ENCODE results near the gene DPH1.

DPH1 gene

DNA sequence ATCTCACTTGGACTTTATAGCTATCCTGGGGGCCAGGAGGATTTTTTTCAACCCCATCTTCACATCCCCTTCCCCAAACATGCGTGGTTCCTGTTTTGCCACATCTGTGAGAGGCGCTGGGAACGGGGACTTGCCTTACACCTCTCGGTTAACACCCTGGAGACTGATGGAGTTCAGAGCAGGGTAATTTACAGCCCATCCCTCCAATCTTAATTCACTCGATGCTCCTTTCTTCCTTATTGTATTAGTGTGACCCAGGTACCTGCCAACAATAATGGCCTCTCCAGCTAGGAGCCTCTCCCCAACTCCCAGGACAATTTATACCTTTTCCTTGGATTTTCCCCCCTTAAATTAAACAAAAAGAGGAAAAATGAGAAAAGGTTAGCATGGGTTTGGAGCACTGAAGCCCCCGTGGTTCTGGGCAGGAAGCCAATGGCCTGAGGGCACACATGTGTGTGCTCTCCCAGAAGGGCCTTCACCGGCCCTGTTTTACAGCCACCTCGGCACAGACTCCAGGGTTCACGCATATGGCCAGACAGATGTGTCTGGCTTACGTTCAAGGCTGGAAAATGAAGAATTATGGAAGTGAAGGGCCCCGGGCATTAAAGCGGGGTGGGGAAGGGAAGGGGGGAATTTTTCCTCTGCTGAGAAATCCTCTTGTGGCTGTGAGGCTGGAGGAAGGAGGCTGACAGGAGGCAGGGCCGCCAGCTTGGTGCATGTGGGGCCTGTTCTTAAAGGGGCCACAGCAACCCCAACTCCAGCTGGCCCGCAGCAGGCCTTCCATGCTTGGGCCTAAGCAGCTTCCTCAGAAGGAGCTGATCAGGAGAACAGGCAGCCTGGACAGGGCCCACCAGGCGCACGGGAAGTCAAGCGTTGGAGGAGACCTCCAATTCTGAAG lies 46.4 kb downstream of the DPH1 start:
- no peak for DNase-seq (ENCODE audit: low read depth, low spot score)

GRCh38 chr17:2077040-2077439 lies 47.1 kb downstream of the DPH1 start:
- no peak for DNase-seq (ENCODE audit: low read depth, low spot score)

GRCh38 chr17:2081564-2081963 lies 51.6 kb downstream of the DPH1 start:
- no peak for DNase-seq (ENCODE audit: low read depth, low spot score)

- no peak for DNase-seq (ENCODE audit: low read depth, low spot score)
Observed at GRCh38 chr17:2082003-2082781, 52.2 kb downstream of the DPH1 start.

DNA sequence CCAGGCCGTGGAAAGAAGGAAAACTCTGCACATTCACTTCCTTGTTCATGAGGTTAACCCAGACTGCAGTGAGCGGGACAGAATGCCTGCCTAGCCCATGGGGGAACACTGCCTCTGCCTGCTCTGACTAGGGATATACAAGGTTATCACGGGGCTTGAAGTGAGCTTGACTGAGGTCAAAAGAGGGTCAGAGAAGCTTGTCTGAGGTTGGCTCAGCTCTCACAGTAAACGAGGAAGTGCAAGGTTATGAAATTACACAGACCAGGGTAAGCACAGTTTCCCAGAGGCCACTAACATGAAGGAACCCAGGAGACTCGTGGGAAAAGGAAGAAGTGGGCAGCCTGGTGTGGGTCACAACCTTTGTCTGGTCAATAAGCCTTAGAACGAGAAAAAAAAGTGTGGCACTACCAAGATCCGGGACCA lies 53.7 kb downstream of the DPH1 start:
- DNase-seq (ENCODE audit: low read depth, low spot score), result no peak

DNA sequence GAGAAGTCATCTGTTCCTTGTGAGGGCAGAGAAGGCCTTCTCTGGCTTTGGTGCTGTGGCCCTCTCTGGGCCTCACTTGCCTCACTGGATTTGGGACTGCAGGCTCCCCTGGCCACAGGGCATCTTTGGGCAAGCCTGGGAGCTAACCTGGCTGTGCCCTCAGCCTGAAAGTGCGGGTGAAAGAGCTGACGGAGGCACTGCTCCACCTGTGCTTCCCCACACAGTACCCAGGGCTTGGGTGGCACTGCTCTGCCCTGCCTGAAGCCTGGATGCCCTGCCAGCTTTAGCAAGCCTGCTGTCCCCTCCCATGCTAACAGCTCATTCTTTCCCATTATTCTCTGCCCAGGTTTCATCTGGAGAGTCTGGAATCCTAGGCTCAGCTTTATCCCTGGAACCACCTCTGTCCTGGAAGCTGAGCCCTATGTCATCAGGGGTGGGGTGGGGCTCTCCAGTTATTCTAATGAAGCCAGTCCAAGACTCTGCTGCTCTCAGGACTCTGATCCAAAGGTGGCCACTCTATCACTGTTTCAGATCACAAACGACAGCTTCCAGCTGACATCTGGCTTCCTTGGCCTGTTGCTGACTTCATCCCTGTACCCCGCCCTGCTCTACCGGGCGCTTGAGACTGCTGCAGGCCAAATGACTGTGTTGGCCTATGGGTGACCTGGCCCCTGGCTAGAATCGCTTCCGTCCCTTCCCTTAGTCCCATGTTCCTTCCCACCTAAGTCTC lies 54.2 kb downstream of the DPH1 start:
- no peak for DNase-seq (ENCODE audit: low read depth, low spot score)

DNA sequence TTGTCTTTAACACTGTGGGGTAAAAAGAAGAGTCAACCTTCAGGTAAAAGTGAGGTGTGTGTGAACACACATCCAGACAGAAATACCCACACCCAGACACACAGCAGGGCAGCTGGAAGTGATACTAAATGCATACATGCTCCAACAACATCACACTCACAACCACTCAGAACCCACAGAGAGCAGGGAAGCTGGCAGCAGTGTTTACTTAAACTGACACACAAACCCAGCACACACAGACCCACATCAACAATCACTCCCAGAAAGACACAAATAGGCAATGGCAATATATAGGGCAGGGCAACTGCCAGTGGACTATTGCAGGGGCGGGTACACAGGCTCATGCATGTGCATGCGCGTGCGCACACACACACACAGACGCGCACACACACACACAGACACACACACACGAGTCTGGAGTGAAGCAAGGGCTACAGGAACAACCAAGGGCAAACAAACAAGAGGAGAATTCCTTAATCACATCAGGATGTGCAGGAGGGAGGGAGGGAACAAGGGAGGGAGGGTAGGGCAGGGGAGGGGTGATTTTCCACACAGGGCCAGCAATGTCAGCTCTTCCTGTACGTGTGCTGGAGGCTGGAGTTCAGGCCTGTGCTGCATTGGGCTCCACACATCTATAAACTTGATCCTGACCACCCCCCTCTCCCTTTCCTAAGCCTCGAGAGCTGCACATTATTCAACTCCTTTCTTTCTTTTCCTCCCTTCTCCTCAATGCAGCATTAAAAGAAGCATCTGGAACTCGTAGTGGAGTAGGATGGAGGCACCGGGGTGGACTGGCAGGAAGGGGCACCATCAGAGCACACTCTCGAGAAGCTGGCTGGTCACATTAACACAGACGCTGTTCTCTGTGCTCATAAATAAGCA lies 55.1 kb downstream of the DPH1 start:
- DNase-seq (ENCODE audit: low read depth, low spot score), result no peak

- DNase-seq (ENCODE audit: low read depth, low spot score), result no peak
Observed at GRCh38 chr17:2085648-2085949, 55.6 kb downstream of the DPH1 start.

GRCh38 chr17:2086306-2086705 lies 56.4 kb downstream of the DPH1 start:
- DNase-seq (ENCODE audit: low read depth, low spot score), result no peak

DNA sequence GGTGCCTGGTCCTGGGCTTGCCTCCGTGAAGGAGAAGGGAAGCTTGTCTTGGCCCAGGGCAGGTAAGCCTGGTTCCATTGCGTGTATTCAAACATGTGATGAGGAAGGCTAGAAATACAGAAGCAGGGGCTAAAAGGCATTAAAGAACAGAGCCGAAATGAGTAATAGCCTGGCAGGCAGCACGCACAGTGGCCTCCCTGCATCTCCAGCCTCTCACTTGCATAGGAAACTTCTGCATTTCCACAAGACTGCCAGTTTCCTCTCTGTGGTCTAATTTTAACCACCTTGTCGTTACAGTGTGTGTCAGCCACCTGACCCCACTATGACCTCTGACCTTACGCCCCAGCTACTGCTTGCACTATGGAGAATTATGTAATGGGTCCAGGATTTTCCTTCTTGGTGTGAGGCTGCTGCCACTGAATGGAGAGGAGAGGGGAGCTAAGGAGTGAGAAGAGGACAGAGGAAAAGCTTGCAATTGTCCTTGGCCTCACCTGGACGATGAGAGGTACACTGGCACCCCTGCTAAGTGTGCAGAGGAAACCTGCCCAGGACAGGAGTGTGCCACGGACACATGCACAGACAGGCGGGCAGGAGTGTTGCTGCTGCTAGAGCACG lies 57.8 kb downstream of the DPH1 start:
- DNase-seq (ENCODE audit: low read depth, low spot score), result no peak

GRCh38 chr17:2089021-2089422 lies 59.1 kb downstream of the DPH1 start:
- no peak for DNase-seq (ENCODE audit: low read depth, low spot score)

DNA sequence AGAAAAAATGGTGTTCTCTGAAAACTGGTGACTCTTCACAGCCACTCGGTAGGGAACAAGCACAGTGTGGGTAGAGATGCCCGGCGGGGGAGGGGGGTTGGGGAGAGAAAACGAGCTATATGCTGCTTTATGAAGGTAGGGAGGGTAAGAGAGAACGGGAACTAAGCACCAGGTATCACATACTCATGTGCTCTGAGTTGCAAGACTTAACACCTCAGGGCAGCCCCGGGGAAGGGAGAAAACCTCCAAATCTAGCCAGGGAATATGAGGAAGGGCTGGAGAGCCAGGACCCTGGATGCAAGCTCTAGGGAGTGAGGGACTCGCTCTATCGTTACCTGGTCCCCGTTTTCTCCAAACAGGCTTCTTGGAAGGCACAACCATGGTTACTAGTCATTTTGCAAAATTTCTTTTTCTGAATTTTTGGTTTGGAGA lies 60.3 kb downstream of the DPH1 start:
- DNase-seq (ENCODE audit: low read depth, low spot score), result no peak

- no peak for DNase-seq (ENCODE audit: low read depth, low spot score)
Observed at GRCh38 chr17:2090804-2091534, 61.0 kb downstream of the DPH1 start.

GRCh38 chr17:2092253-2092652 lies 62.3 kb downstream of the DPH1 start:
- DNase-seq (ENCODE audit: low read depth, low spot score), result no peak

- no peak for DNase-seq (ENCODE audit: low read depth, low spot score)
Observed at GRCh38 chr17:2093349-2093748, 63.4 kb downstream of the DPH1 start.
